SK-N-SH (cell line): ENCODE measurements around the gene ASIC1. TPM values are rescaled to one million over a fixed set of nuclear protein-coding genes. Genes with fewer than 3 reads are reported as not detected.
A peak's percentile ranks its signal among the peaks of the same experiment; 100 is the strongest.

Experiments
- CTCF ChIA-PET: fragments of 300-600, 350-600 bp; formaldehyde crosslinking; extraction: SDS; loops from one replicate; lab custom pipeline; 2021; lab: Yijun Ruan, JAX
- POLR2A ChIA-PET: fragments of 350-600 bp; sonication (Branson Sonifier 250); formaldehyde crosslinking; extraction: SDS; loops from one replicate; lab custom pipeline; 2020; ENCODE audit warnings: antibody characterized with exemption, inconsistent platforms; lab: Yijun Ruan, JAX
- DNase-seq: peaks from one replicate; pipeline ENCODE4 v3.0.0; 2012
- H2AFZ ChIP-seq: fragments of 200-600 bp; sonication (generic); 2 replicates; pipeline ENCODE4 v1.8.1; 2016; ENCODE audit warnings: antibody characterized with exemption, mild to moderate bottlenecking, low read depth
- H3F3A ChIP-seq: fragments of 200-600 bp; sonication (generic); replicated peaks from 2 replicates; pipeline ENCODE3; 2016; ENCODE audit warnings: antibody characterized with exemption, mild to moderate bottlenecking; ENCODE audit not compliant: insufficient read depth
- H3K27ac ChIP-seq, 2 experiments: fragments of 200-500 bp in 1 of 2; fragments of 200-600 bp in 1 of 2; sonication (Bioruptor generic) in 1 of 2; sonication (generic), shearing (Covaris generic) in 1 of 2; 2 replicates each; pipeline versions ENCODE4 v1.5.1 to v1.6.1; 2014 to 2016; ENCODE audit warnings: low read depth in 2 of 2, inconsistent platforms in 1 of 2, low read length in 1 of 2, mild to moderate bottlenecking in 1 of 2, mixed read lengths in 1 of 2
- H3K27me3 ChIP-seq: fragments of 200-600 bp; sonication (generic), shearing (Covaris generic); 2 replicates; pipeline ENCODE4 v1.6.1; 2016; ENCODE audit warnings: mixed run types; ENCODE audit not compliant: insufficient read depth
- H3K36me3 ChIP-seq, 2 experiments: fragments of 200-500 bp in 1 of 2; fragments of 200-600 bp in 1 of 2; sonication (Bioruptor generic) in 1 of 2; sonication (generic) in 1 of 2; replicated peaks in 1 of 2; 2 replicates each; pipeline versions ENCODE3 to v1.5.1; 2014 to 2016; ENCODE audit warnings: low read length in 1 of 2, mild to moderate bottlenecking in 1 of 2; ENCODE audit not compliant: insufficient read depth in 2 of 2, control insufficient read depth in 1 of 2
- H3K4me1 ChIP-seq, 2 experiments: fragments of 200-500 bp in 1 of 2; fragments of 200-600 bp in 1 of 2; sonication (Bioruptor generic) in 1 of 2; sonication (generic), shearing (Covaris generic) in 1 of 2; 2 replicates each; pipeline versions ENCODE4 v1.5.1 to v1.6.1; 2014 to 2016; ENCODE audit warnings: low read depth in 1 of 2, low read length in 1 of 2, mixed run types in 1 of 2; ENCODE audit not compliant: insufficient read depth in 2 of 2, control insufficient read depth in 1 of 2
- H3K4me2 ChIP-seq: fragments of 200-600 bp; sonication (generic), shearing (Covaris generic); 2 replicates; pipeline ENCODE4 v1.6.1; 2017; ENCODE audit warnings: mixed run types
- H3K4me3 ChIP-seq, 2 experiments: fragments of 200-500 bp in 1 of 2; fragments of 200-600 bp in 1 of 2; sonication (Bioruptor generic) in 1 of 2; sonication (generic), shearing (Covaris generic) in 1 of 2; 2 replicates each; pipeline versions ENCODE4 v1.5.1 to v1.8.1; 2014 to 2016; ENCODE audit warnings: low read depth in 2 of 2, inconsistent platforms in 1 of 2, low read length in 1 of 2, mild to moderate bottlenecking in 1 of 2, mixed read lengths in 1 of 2, moderate library complexity in 1 of 2
- H3K79me2 ChIP-seq: fragments of 200-600 bp; sonication (generic); 2 replicates; pipeline ENCODE4 v1.8.1; 2017; ENCODE audit warnings: mild to moderate bottlenecking; ENCODE audit not compliant: insufficient read depth
- H3K9ac ChIP-seq: fragments of 200-600 bp; sonication (generic); 2 replicates; pipeline ENCODE4 v1.6.1; 2017; ENCODE audit warnings: mixed run types
- H3K9me2 ChIP-seq: fragments of 200-600 bp; sonication (generic); 2 replicates; pipeline ENCODE4 v1.6.1; 2017; ENCODE audit warnings: mixed run types
- H3K9me3 ChIP-seq: fragments of 200-600 bp; sonication (generic); 2 replicates; pipeline ENCODE4 v1.6.1; 2017; ENCODE audit warnings: mixed run types, mild to moderate bottlenecking, moderate library complexity
- H4K20me1 ChIP-seq: fragments of 200-600 bp; sonication (generic); 2 replicates; pipeline ENCODE4 v1.6.1; 2017; ENCODE audit warnings: mild to moderate bottlenecking, mixed run types; ENCODE audit not compliant: insufficient read depth
- CHD2 ChIP-seq: fragments of 150-350 bp; IDR thresholded peaks from 2 replicates; pipeline ENCODE4 v1.6.1; 2018; ENCODE audit warnings: low read length; ENCODE audit not compliant: partially characterized antibody
- EP300 ChIP-seq, 2 experiments: IDR thresholded peaks; 2 replicates each; pipeline versions ENCODE4 v1.4.0 to v1.6.1; 2012; ENCODE audit warnings: borderline replicate concordance in 1 of 2, low read depth in 1 of 2, low read length in 1 of 2
- FOSL2 ChIP-seq: IDR thresholded peaks from 2 replicates; pipeline ENCODE4 v1.4.0; 2012; ENCODE audit warnings: low read depth, mild to moderate bottlenecking, moderate library complexity, borderline replicate concordance
- FOXM1 ChIP-seq: IDR thresholded peaks from 2 replicates; pipeline ENCODE4 v1.4.0; 2012; ENCODE audit warnings: low read depth, mild to moderate bottlenecking
- GABPA ChIP-seq: IDR thresholded peaks from 2 replicates; pipeline ENCODE4 v1.4.0; 2012; ENCODE audit warnings: low read depth, mild to moderate bottlenecking
- JUND ChIP-seq: IDR thresholded peaks from 2 replicates; pipeline ENCODE4 v1.4.0; 2012
- NRF1 ChIP-seq: IDR thresholded peaks from 2 replicates; pipeline ENCODE4 v1.6.1; 2012; ENCODE audit warnings: low read depth, mild to moderate bottlenecking, low read length
- RAD21 ChIP-seq: IDR thresholded peaks from 2 replicates; pipeline ENCODE4 v1.6.1; 2012; ENCODE audit warnings: mild to moderate bottlenecking, low read length
- RCOR1 ChIP-seq: fragments of 150-350 bp; IDR thresholded peaks from 2 replicates; pipeline ENCODE4 v1.6.1; 2017; ENCODE audit warnings: antibody characterized with exemption, low read length
- RFX5 ChIP-seq: IDR thresholded peaks from 2 replicates; pipeline ENCODE4 v1.6.1; 2012; ENCODE audit warnings: mild to moderate bottlenecking, improper control_type of control experiment, low read length
- SIN3A ChIP-seq: IDR thresholded peaks from 2 replicates; pipeline ENCODE4 v1.6.1; 2012; ENCODE audit warnings: low read depth, mild to moderate bottlenecking, low read length, moderate library complexity, borderline replicate concordance
- WGBS: methylation state at CpG from one replicate; pipeline ENCODE4 v1.1.6; 2017; ENCODE audit warnings: low lambda C conversion rate; 5-methylcytosine and 5-hydroxymethylcytosine counted together
- polyA plus RNA-seq, 3 experiments: library from polyadenylated mRNA; depleted of rRNA; stranded (reverse); fragments of >200 nt; gene quantifications; 2 replicates each; pipeline ENCODE4 v1.2.3, GENCODE V29; 2012
- TF ChIP-seq, protein P1 (sequence below): fragments of 200-600 bp; sonication (generic); IDR thresholded peaks from 2 replicates; pipeline ENCODE4 v1.6.1; 2017; ENCODE audit warnings: antibody characterized with exemption, mild to moderate bottlenecking, moderate library complexity
- TF ChIP-seq, protein P2 (sequence below): IDR thresholded peaks from 2 replicates; pipeline ENCODE4 v1.4.0; 2012; ENCODE audit warnings: low read depth, borderline replicate concordance

The ASIC1 gene
- polyA plus RNA-seq, 1 of the 3 experiments (the other 2 are of a cell fraction) = 28.4 TPM

GRCh38 chr12:50016501-50017475, 40.6 kb upstream of the ASIC1 start:
- H3K27ac ChIP-seq = peak overlapping the region; percentile 55 to 58
- no peak overlapping the region for H3K9ac ChIP-seq
- H3K4me2 ChIP-seq = peak overlapping the region; percentile 41
- no peak for DNase-seq
- peaks cover 0 to 4% of the 10 kb centered on the region in 2 experiments for H3K36me3 ChIP-seq
- peaks cover 4% of the 10 kb centered on the region for H3F3A ChIP-seq
- no peaks in the 10 kb centered on the region for H3K27me3 ChIP-seq
- WGBS = 72% methylated on average over 10 of the region's 10 CpGs
- peaks cover 9% of the 10 kb centered on the region; the same call in 1 of the 2 replicates for H4K20me1 ChIP-seq
- no peak overlapping the region for H3K4me3 ChIP-seq
- TF ChIP-seq RAD21 (peak; percentile 26; the same call in 1 of the 2 replicates), RCOR1 (0 out of 2 replicates have a peak, but pooled peaks have one; percentile 22), CHD2 (peak; percentile 16), NRF1 (no peak), FOSL2 (no peak), FOXM1 (no peak), RFX5 (no peak), EP300 (IDR thresholded peaks at IDR 0.05; ENCODE audit: borderline replicate concordance in 1 of 2, low read depth in 1 of 2, low read length in 1 of 2) (no peak), JUND (no peak), SIN3A (no peak), GABPA (no peak)
- TF ChIP-seq, protein P1, sequence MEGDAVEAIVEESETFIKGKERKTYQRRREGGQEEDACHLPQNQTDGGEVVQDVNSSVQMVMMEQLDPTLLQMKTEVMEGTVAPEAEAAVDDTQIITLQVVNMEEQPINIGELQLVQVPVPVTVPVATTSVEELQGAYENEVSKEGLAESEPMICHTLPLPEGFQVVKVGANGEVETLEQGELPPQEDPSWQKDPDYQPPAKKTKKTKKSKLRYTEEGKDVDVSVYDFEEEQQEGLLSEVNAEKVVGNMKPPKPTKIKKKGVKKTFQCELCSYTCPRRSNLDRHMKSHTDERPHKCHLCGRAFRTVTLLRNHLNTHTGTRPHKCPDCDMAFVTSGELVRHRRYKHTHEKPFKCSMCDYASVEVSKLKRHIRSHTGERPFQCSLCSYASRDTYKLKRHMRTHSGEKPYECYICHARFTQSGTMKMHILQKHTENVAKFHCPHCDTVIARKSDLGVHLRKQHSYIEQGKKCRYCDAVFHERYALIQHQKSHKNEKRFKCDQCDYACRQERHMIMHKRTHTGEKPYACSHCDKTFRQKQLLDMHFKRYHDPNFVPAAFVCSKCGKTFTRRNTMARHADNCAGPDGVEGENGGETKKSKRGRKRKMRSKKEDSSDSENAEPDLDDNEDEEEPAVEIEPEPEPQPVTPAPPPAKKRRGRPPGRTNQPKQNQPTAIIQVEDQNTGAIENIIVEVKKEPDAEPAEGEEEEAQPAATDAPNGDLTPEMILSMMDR = no peak
- TF ChIP-seq, protein P2, sequence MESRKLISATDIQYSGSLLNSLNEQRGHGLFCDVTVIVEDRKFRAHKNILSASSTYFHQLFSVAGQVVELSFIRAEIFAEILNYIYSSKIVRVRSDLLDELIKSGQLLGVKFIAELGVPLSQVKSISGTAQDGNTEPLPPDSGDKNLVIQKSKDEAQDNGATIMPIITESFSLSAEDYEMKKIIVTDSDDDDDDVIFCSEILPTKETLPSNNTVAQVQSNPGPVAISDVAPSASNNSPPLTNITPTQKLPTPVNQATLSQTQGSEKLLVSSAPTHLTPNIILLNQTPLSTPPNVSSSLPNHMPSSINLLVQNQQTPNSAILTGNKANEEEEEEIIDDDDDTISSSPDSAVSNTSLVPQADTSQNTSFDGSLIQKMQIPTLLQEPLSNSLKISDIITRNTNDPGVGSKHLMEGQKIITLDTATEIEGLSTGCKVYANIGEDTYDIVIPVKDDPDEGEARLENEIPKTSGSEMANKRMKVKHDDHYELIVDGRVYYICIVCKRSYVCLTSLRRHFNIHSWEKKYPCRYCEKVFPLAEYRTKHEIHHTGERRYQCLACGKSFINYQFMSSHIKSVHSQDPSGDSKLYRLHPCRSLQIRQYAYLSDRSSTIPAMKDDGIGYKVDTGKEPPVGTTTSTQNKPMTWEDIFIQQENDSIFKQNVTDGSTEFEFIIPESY = no peak
- H3K9me2 ChIP-seq = no peaks in the 10 kb centered on the region
- H3K9me3 ChIP-seq = no peaks in the 10 kb centered on the region
- ChIA-PET CTCF (interaction anchor here (0.6 to 2.5 kb wide), 10 partner anchors 8 to 50 kb away, joined by 3 to 19 read pairs (median 4); partner anchors contain the start of gene RACGAP1), POLR2A (interaction anchor here (1.0 to 2.0 kb wide), 5 partner anchors 8 to 150 kb away, joined by 3 to 8 read pairs (median 3); partner anchors contain the start of genes CERS5 and RACGAP1)
- H2AFZ ChIP-seq = peak overlapping the region; percentile 79
- H3K4me1 ChIP-seq = peaks cover 3 to 7% of the 10 kb centered on the region in 2 experiments; a peak in 3 of 4 replicates
- H3K79me2 ChIP-seq = peaks cover 100% of the 10 kb centered on the region
